Bronchial epithelial cell (primary cell): ENCODE results near the gene VPS45. TPM values are rescaled to one million over a fixed set of nuclear protein-coding genes. Genes with fewer than 3 reads are reported as not detected.

Experiments
- DNase-seq: peaks from one replicate; pipeline ENCODE4 v3.0.0-alpha.2; 2010; ENCODE audit warnings: low read depth
- FAIRE-seq: peaks from 2 replicates; lab custom pipeline; 2011; peaks lifted over from hg19 to GRCh38; lab: Jason Lieb, UNC
- H3K27me3 ChIP-seq: 2 replicates; pipeline ENCODE4 v1.5.1; 2011; ENCODE audit warnings: low read length; ENCODE audit not compliant: control insufficient read depth, insufficient read depth
- H3K36me3 ChIP-seq: 2 replicates; pipeline ENCODE4 v1.5.1; 2011; ENCODE audit warnings: low read length; ENCODE audit not compliant: control insufficient read depth, insufficient read depth
- H3K4me3 ChIP-seq: 2 replicates; pipeline ENCODE4 v1.5.1; 2011; ENCODE audit warnings: mild to moderate bottlenecking, low read depth, low read length, control low read depth
- CTCF ChIP-seq: IDR thresholded peaks from 2 replicates; pipeline ENCODE4 v1.5.1; 2011; ENCODE audit warnings: mild to moderate bottlenecking, moderate library complexity, low read length, control low read depth, inconsistent platforms; ENCODE audit not compliant: insufficient read depth, severe bottlenecking
- total RNA-seq: library from RNA; depleted of rRNA; stranded (reverse); fragments of >200 nt; gene quantifications from 2 replicates; pipeline ENCODE4 v1.2.1, GENCODE V29; 2014

VPS45 gene
- total RNA-seq, 1 donor from 2014 or later, result 21.6 TPM

DNA sequence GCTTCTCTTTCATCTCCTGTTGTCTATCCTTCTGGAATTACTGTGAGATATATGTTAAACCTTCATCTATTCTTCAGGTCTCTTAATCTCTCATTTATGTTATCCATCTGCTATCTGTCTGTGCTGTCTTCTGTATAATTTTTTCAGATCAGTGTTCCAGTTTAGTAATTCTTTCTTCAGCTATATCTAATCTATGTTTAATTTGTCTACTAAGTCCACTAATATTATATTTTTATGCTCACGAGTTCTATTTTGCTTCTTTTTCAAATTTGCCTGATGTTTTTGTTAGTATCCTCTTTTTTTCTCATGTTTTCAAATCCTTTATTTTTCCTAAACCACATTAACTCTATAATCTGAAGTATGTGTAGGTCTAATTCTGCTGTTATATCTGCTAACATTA is 47.5 kb downstream of the VPS45 start:
- no peak for TF ChIP-seq CTCF
- FAIRE-seq (no peak), DNase-seq (no peak)
- H3K4me3 ChIP-seq, result no peak overlapping the region
- no peaks in the 10 kb centered on the region for H3K27me3 ChIP-seq
- no peaks in the 10 kb centered on the region for H3K36me3 ChIP-seq

GRCh38 chr1:150118716-150119115 is 51.1 kb downstream of the VPS45 start:
- Histone ChIP-seq H3K4me3 (no peak overlapping the region), H3K27me3 (no peaks in the 10 kb centered on the region), H3K36me3 (no peaks in the 10 kb centered on the region)
- DNase-seq (peak; percentile 13), FAIRE-seq (no peak)
- no peak for TF ChIP-seq CTCF

DNA sequence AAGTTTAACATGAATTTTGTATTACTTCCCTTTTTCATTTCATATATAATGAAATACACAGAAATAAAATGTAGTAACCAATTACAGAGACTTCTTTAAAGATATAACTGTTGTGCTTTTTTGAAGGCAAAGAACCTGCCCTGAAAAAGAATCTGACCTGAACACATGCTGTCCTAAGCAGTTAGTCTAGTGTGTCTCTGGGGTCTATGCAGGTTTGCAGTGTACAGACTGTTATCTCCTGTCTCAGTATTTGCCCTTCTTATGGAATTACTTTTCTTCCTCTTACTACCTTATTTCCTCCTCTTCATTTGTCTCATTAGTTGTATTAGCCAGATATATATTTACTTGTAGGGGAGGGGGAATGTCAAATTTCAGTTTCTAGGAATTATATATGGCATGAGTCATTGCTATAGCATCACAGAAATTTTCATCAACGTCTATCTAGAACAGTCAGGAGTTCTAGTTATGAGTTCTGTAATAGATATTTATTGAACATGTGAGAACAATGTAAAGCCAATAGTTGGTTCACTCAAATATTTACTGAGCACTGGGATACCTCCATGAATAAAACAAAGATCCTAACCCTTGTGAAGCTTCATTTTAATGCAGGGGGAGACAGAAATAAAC is 53.8 kb downstream of the VPS45 start:
- FAIRE-seq, result no peak
- Histone ChIP-seq H3K27me3 (no peaks in the 10 kb centered on the region), H3K36me3 (no peaks in the 10 kb centered on the region), H3K4me3 (no peak overlapping the region)
- DNase-seq, result peak; percentile 27
- TF ChIP-seq CTCF, result no peak

DNA sequence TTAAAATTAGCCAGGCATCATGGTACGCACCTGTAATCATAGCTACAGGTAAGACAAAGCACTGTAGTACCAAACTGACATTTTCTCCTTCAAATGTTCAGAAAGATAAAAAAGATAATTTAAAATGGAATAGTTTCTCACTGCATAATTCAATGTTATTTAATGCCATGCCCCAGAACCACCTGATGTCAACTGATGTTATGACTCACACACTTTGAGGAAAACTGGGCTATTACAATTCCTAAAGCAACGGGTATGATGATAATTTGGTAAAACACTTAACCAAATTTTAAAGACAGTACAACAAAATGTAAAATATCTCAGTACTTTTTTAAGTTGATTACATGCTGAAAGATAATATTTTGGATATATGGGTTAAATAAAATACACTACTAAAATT is 59.2 kb downstream of the VPS45 start:
- FAIRE-seq, result no peak

GRCh38 chr1:150127464-150127863 is 59.9 kb downstream of the VPS45 start:
- TF ChIP-seq CTCF, result no peak
- no peak overlapping the region for H3K4me3 ChIP-seq
- no peaks in the 10 kb centered on the region for H3K27me3 ChIP-seq
- FAIRE-seq (no peak), DNase-seq (no peak)
- H3K36me3 ChIP-seq, result no peaks in the 10 kb centered on the region

More for the DNA sequence above, 59.2 kb downstream of the VPS45 start:
- Histone ChIP-seq H3K4me3 (no peak overlapping the region), H3K36me3 (no peaks in the 10 kb centered on the region), H3K27me3 (no peaks in the 10 kb centered on the region)
- no peak for TF ChIP-seq CTCF
- no peak for DNase-seq

- no peak overlapping the region for H3K4me3 ChIP-seq
- DNase-seq, result peak; percentile 11
- no peaks in the 10 kb centered on the region for H3K27me3 ChIP-seq
- no peaks in the 10 kb centered on the region for H3K36me3 ChIP-seq
- FAIRE-seq, result no peak
- no peak for TF ChIP-seq CTCF
These were observed 60.3 kb downstream of the VPS45 start for GRCh38 chr1:150127868-150128267.
